Measurements from ENCODE around the gene FBXL17. TPM values are rescaled to one million over a fixed set of nuclear protein-coding genes. Genes with fewer than 3 reads are reported as not detected.

Gene FBXL17
- polyA plus RNA-seq, 1 of the 3 experiments (the other 2 are of a cell fraction), result 4.4 TPM

GRCh38 chr5:107831612-107832395 is 550.1 kb downstream of the FBXL17 start:
- no peaks in the 10 kb centered on the region for H3K9me2 ChIP-seq
- no peak overlapping the region for H3K27ac ChIP-seq (ENCODE audit: low read depth in 2 of 2, low read length in 1 of 2)
- H3K4me2 ChIP-seq, result no peak overlapping the region
- no peak overlapping the region for H2AFZ ChIP-seq (ENCODE audit: low read depth)
- H3F3A ChIP-seq (replicated peaks; ENCODE audit: insufficient read depth), result no peaks in the 10 kb centered on the region
- H3K4me1 ChIP-seq (ENCODE audit: control insufficient read depth in 1 of 2, insufficient read depth in 2 of 2, low read depth in 1 of 2, low read length in 1 of 2), result no peaks in the 10 kb centered on the region
- no peaks in the 10 kb centered on the region for H3K9me3 ChIP-seq
- DNase-seq, result no peak
- TF ChIP-seq NFIC (IDR thresholded peaks at IDR 0.05; ENCODE audit: borderline replicate concordance) (no peak), FOXJ3 (CRISPR knock-in tag; IDR thresholded peaks at IDR 0.05) (no peak), RCOR1 (IDR thresholded peaks at IDR 0.05; ENCODE audit: low read length) (no peak), EP300 (IDR thresholded peaks at IDR 0.05; ENCODE audit: borderline replicate concordance in 1 of 2, low read depth in 1 of 2, low read length in 1 of 2) (no peak), EZH2phosphoT487 (IDR thresholded peaks at IDR 0.05; ENCODE audit: borderline replicate concordance, low read depth) (no peak)
- H3K9ac ChIP-seq, result no peak overlapping the region
- WGBS (ENCODE audit: low lambda C conversion rate), result 75% methylated on average over 13 of the region's 13 CpGs
- peaks cover 4% of the 10 kb centered on the region; the same call in 1 of the 2 replicates for H3K27me3 ChIP-seq (ENCODE audit: insufficient read depth)
- POLR2A ChIA-PET, result no interaction called here
- H3K36me3 ChIP-seq (replicated peaks in 1 of 2; ENCODE audit: control insufficient read depth in 1 of 2, insufficient read depth in 2 of 2, low read length in 1 of 2), result no peaks in the 10 kb centered on the region
- H3K79me2 ChIP-seq (ENCODE audit: insufficient read depth), result no peaks in the 10 kb centered on the region
- CTCF ChIA-PET, result interaction anchor here (0.6 kb wide), 1 partner anchor 11 kb away, joined by 3 read pairs; no protein-coding TSS in a partner anchor
- no peaks in the 10 kb centered on the region for H4K20me1 ChIP-seq (ENCODE audit: insufficient read depth)
- H3K4me3 ChIP-seq (ENCODE audit: low read depth in 2 of 2, low read length in 1 of 2), result no peak overlapping the region

GRCh38 chr5:107830750-107831149 is 551.1 kb downstream of the FBXL17 start:
- H3K4me2 ChIP-seq, result no peak overlapping the region
- CTCF ChIA-PET, result no interaction called here
- H3K79me2 ChIP-seq (ENCODE audit: insufficient read depth), result no peaks in the 10 kb centered on the region
- no peak for DNase-seq
- H3K27me3 ChIP-seq (ENCODE audit: insufficient read depth), result peaks cover 4% of the 10 kb centered on the region; the same call in 1 of the 2 replicates
- H3K9me2 ChIP-seq, result no peaks in the 10 kb centered on the region
- no peak for TF ChIP-seq USF2 (IDR thresholded peaks at IDR 0.05; ENCODE audit: borderline replicate concordance, low read depth, low read length)
- TF ChIP-seq ELF1 (IDR thresholded peaks at IDR 0.05), result no peak
- no peak for TF ChIP-seq POLR2AphosphoS5 (IDR thresholded peaks at IDR 0.05; ENCODE audit: low read depth, low read length)
- no peak for TF ChIP-seq NFIC (IDR thresholded peaks at IDR 0.05; ENCODE audit: borderline replicate concordance)
- TF ChIP-seq MEF2A (IDR thresholded peaks at IDR 0.05; ENCODE audit: borderline replicate concordance, low read depth), result no peak
- no peak for TF ChIP-seq NRF1 (IDR thresholded peaks at IDR 0.05; ENCODE audit: low read depth, low read length)
- no peak for TF ChIP-seq CHD2 (IDR thresholded peaks at IDR 0.05; ENCODE audit: low read length, partially characterized antibody)
- no peak for TF ChIP-seq ZBTB33 (IDR thresholded peaks at IDR 0.05; ENCODE audit: borderline replicate concordance, low read depth)
- no peak for TF ChIP-seq RAD21 (IDR thresholded peaks at IDR 0.05; ENCODE audit: low read length)
- no peak for TF ChIP-seq GATA2 (CRISPR knock-in tag; IDR thresholded peaks at IDR 0.05)
- TF ChIP-seq SIN3A (IDR thresholded peaks at IDR 0.05; ENCODE audit: borderline replicate concordance, low read depth, low read length), result no peak
- TF ChIP-seq FOXM1 (IDR thresholded peaks at IDR 0.05; ENCODE audit: low read depth), result no peak
- TF ChIP-seq TAF1 (IDR thresholded peaks at IDR 0.05; ENCODE audit: borderline replicate concordance, low read depth, low read length), result no peak
- TF ChIP-seq FOXJ3 (CRISPR knock-in tag; IDR thresholded peaks at IDR 0.05), result no peak
- no peak for TF ChIP-seq TEAD4 (IDR thresholded peaks at IDR 0.05; ENCODE audit: borderline replicate concordance, insufficient read depth)
- TF ChIP-seq SMC3 (IDR thresholded peaks at IDR 0.05; ENCODE audit: low read depth, low read length), result no peak
- TF ChIP-seq PBX3 (IDR thresholded peaks at IDR 0.05), result no peak
- no peak for TF ChIP-seq EZH2phosphoT487 (IDR thresholded peaks at IDR 0.05; ENCODE audit: borderline replicate concordance, low read depth)
- no peak for TF ChIP-seq MAX (IDR thresholded peaks at IDR 0.05; ENCODE audit: low read depth)
- H3K9ac ChIP-seq, result no peak overlapping the region
- H3K36me3 ChIP-seq (replicated peaks in 1 of 2; ENCODE audit: control insufficient read depth in 1 of 2, insufficient read depth in 2 of 2, low read length in 1 of 2), result no peaks in the 10 kb centered on the region
- H3K27ac ChIP-seq (ENCODE audit: low read depth in 2 of 2, low read length in 1 of 2), result no peak overlapping the region
- POLR2A ChIA-PET, result no interaction called here
- no peaks in the 10 kb centered on the region for H4K20me1 ChIP-seq (ENCODE audit: insufficient read depth)
- H2AFZ ChIP-seq (ENCODE audit: low read depth), result no peak overlapping the region
- 60% methylated on average over 6 of the region's 6 CpGs for WGBS (ENCODE audit: low lambda C conversion rate)
- no peaks in the 10 kb centered on the region for H3K4me1 ChIP-seq (ENCODE audit: control insufficient read depth in 1 of 2, insufficient read depth in 2 of 2, low read depth in 1 of 2, low read length in 1 of 2)
- no peaks in the 10 kb centered on the region for H3K9me3 ChIP-seq
- H3K4me3 ChIP-seq (ENCODE audit: low read depth in 2 of 2, low read length in 1 of 2), result no peak overlapping the region
- no peaks in the 10 kb centered on the region for H3F3A ChIP-seq (replicated peaks; ENCODE audit: insufficient read depth)

All from SK-N-SH (cell line).